Bladder microvascular endothelial cell (primary cell): ENCODE results near the gene FERMT2. TPM values are rescaled to one million over a fixed set of nuclear protein-coding genes. Genes with fewer than 3 reads are reported as not detected.

Experiments
- total RNA-seq: library from RNA; depleted of rRNA; stranded (reverse); fragments of >200 nt; gene quantifications from 2 replicates; pipeline ENCODE4 v1.2.3, GENCODE V29; 2014

The FERMT2 gene
- 77.9 and 108 TPM in 2 replicates for total RNA-seq

GRCh38 chr14:52950898-52951680 is at the start of gene FERMT2:
Gene FERMT2, minus strand, starts transcription at chr14:52951050. Its CDS starts 482 bp downstream, at chr14:52950568.

Other genes starting within 250 kb of the FERMT2 start
- gene PSMC6, start 243.8 kb downstream of the FERMT2 start, total RNA-seq, result 67.0 and 145 TPM in 2 replicates
- gene STYX, start 220.9 kb downstream of the FERMT2 start, total RNA-seq, result 15.2 and 23.3 TPM in 2 replicates
- gene GNPNAT1, start 159.4 kb downstream of the FERMT2 start, total RNA-seq, result 17.8 and 27.1 TPM in 2 replicates
- 5.3 and 17.9 TPM in 2 replicates for gene DDHD1, start 202.3 kb upstream of the FERMT2 start, total RNA-seq